Adrenal gland (tissue), 5 donors: ENCODE data around the gene PCNX4.

Source experiments
- POLR2A ChIP-seq, 2 donors: fragments of 450-650 bp; IDR thresholded peaks; one replicate each; pipeline ENCODE4 v1.6.1; 2017; ENCODE audit warnings: antibody characterized with exemption in 2 of 2, mild to moderate bottlenecking in 2 of 2, moderate library complexity in 1 of 2
- TF ChIP-seq, protein P1 (sequence below), 6 experiments: fragments of 450-650 bp in 4 of 6; fragments of 200-600 bp in 2 of 6; sonication (generic) in 1 of 6; IDR thresholded peaks; 1 replicate in 5 of 6; 2 replicates in 1 of 6; pipeline versions ENCODE4 v1.5.1 to v1.8.0; 2016 to 2021; ENCODE audit warnings: antibody characterized with exemption in 6 of 6, mild to moderate bottlenecking in 2 of 6, moderate library complexity in 1 of 6
- donor health status: DM: no; HTN: no; CAD: no.

DNA sequence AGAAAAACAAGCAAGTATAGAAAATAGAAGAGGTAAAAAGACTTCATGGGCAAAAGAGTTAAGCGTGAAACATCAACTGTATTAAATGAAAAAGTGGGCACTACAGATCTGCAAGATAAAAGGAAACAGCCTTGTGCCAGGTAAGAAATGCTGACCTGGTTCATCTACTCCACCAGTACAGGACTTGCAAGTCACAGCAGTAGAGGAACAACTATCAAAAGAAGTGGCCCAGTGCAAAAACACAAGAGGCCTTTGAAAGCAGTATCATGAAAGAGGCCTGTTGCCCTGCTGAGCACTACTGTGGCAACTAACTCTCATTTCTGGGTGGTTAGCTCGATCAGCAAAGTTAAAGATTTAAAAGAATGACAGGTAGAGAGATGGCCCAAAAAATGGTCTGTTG lies 62.9 kb downstream of the PCNX4 start:
- TF ChIP-seq, protein P1, sequence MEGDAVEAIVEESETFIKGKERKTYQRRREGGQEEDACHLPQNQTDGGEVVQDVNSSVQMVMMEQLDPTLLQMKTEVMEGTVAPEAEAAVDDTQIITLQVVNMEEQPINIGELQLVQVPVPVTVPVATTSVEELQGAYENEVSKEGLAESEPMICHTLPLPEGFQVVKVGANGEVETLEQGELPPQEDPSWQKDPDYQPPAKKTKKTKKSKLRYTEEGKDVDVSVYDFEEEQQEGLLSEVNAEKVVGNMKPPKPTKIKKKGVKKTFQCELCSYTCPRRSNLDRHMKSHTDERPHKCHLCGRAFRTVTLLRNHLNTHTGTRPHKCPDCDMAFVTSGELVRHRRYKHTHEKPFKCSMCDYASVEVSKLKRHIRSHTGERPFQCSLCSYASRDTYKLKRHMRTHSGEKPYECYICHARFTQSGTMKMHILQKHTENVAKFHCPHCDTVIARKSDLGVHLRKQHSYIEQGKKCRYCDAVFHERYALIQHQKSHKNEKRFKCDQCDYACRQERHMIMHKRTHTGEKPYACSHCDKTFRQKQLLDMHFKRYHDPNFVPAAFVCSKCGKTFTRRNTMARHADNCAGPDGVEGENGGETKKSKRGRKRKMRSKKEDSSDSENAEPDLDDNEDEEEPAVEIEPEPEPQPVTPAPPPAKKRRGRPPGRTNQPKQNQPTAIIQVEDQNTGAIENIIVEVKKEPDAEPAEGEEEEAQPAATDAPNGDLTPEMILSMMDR (IDR thresholded peaks at IDR 0.05), result no peak
- no peak for TF ChIP-seq POLR2A (IDR thresholded peaks at IDR 0.05)
